ENCODE results near the gene SHC4.

The SHC4 gene

GRCh38 chr15:48890375-48890972, 73.2 kb downstream of the SHC4 start:
- no peak overlapping the region for H3K27ac ChIP-seq
- H3K4me3 ChIP-seq: no peak overlapping the region

DNA sequence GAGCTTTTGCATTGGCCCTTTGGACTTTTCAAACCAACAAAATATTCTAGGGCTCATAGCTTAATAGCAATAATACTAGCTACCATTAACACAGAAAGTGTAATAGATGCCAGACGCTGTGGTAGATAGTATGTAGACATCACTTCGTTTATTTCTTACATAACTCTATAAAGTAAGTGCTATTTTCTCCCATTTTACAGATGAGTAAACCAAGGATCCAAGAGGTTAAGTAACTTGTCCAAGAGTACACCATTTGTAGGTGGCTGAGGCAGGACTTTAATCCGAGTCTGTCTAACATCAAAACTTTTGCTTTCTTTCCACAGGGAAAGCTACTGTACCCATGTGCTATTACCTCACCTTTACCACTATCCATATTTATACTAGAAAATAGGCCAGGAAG, 73.8 kb downstream of the SHC4 start:
- peak overlapping the region in 3 of 21 experiments; percentile 54 to 72 (median 59) for H3K27ac ChIP-seq
- no peak overlapping the region for H3K4me3 ChIP-seq

DNA sequence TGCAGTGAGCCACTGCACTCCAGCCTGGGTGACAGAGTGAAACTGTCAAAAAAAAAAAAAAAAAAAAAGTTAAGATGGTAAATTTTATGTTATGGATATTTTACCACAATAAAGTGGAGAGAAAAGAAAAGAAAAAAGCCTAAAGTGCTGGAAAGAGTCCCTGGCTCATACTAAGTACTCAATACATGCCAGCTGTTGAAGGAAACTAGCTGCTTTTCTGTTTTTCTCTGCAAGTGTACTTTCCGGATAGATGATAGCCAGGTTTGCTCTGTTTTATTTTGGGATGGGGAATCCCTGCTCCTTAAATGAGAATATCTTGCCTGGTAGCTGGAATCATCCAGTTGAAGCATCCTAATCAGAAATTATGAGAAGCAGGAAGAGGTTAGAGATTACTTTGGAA, 74.9 kb downstream of the SHC4 start:
- Histone ChIP-seq H3K27ac (peak overlapping the region in 4 of 21 experiments; percentile 21 to 72 (median 50)), H3K4me3 (no peak overlapping the region)

GRCh38 chr15:48888191-48888590, 75.5 kb downstream of the SHC4 start:
- Histone ChIP-seq H3K4me3 (no peak overlapping the region), H3K27ac (no peak overlapping the region)

DNA sequence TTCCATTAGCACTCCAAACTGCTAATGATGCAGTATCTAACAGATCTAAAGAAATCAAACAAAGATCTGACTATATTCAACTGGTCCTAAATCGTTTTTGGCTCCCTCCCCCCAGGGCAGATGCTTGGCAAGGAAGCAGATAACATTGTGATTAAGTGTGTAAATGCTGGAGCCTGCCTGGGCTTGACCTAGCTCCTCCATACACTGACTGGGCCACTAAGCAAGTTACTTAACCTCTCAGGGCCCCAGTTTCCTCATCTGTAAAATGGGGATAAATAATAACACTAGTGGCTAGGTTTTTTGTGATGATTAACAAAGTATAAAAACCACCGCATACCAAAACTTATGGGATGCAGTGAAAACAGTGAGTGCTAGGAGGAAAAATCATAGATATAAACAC, 76.6 kb downstream of the SHC4 start:
- no peak overlapping the region for H3K4me3 ChIP-seq

DNA sequence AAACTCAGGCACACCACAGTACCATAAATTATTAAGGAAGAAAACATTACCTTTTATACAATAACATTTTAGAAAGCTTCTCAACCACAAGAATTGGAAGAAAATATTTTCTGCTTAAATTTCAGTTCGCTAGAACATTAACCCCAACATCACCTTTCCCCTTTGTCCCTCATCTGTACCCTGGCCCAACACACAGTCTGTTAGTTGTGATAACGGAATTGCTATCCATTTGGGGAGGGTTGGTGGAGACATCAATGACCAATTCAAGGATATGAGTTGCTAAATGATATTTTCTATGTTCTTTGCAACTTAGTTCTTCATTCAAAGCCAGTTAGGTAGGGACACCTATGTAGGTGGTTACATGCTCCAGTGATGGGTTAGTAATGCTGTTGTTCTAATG, 80.0 kb downstream of the SHC4 start:
- H3K27ac ChIP-seq: no peak overlapping the region
- no peak overlapping the region for H3K4me3 ChIP-seq

More for the DNA sequence above, 76.6 kb downstream of the SHC4 start:
- no peak overlapping the region for H3K27ac ChIP-seq

DNA sequence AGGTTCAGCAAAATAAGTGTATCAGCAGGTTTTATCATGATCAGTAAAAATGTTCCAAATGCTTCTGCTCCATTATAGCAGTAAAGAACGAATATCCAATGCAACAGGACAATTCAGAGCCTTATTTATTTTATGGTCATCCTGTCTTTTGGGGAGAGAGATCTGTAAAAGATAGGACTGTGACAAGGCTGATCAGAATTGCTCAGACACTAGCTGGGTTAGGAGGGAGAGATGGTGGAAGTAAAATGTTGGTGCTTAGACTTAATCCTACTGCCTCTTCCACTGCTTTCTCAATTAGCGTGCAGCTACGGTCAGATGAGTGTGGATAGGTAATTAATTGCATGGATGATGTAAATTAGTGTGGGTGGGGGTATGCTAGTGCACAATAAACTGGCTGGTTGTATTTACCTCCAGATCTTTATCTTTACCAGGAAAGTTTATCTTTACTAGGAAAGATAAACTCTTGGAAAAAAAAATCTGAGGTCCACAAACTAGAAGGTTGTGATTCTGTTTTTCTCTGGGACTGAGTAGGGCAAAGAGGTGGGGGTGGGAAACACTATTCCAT, 83.6 kb downstream of the SHC4 start:
- H3K27ac ChIP-seq: no peak overlapping the region
- H3K4me3 ChIP-seq: no peak overlapping the region

- H3K4me3 ChIP-seq: peak within 1 kb of the TSS; percentile 49 to 92 (median 77)
- H3K27ac ChIP-seq: peak within 1 kb of the TSS; percentile 48 to 91 (median 87)
Observed at GRCh38 chr15:48877630-48878595, 85.8 kb downstream of the SHC4 start, which contains the start of gene EID1. Gene EID1 (plus strand): TSS chr15:48878134. CDS start chr15:48878177, 43 bp downstream.

- Histone ChIP-seq H3K4me3 (no peak overlapping the region), H3K27ac (no peak overlapping the region)
Observed at GRCh38 chr15:48876057-48876456, 87.7 kb downstream of the SHC4 start.

DNA sequence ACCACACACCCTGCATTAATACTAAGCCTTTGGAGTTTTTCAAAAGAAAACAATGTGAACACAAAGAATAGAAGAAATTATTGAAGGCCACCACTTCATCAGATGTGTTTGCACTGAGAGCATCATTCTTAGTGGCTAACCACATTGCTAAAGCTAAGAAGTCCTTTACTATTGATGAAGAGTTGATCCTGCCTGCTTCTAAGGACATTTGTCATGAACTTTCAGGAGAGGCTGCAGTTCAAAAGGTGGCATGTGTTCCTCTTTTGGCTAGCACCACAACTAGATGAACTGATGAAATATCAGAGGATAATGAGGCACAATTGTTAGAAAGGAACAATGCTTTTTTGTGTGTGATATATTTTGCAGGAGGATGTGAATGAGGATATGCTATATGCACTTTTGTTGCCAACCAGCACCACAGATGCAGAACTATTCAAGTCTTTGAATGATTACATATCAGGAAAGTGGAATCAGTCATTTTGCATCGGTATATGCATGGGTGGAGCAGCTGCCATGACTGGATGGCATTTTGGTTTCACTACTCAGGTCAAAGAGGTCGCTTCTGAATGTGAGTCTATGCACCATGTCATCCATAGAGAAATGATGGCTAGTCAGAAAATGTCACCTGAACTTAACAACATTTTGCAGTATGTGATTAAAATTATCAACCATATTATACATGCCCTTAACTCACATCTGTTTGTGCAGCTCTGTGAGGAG, 88.3 kb downstream of the SHC4 start:
- no peak overlapping the region for H3K27ac ChIP-seq

GRCh38 chr15:48872632-48873031, 91.1 kb downstream of the SHC4 start:
- Histone ChIP-seq H3K4me3 (no peak overlapping the region), H3K27ac (no peak overlapping the region)

More for the DNA sequence above, 88.3 kb downstream of the SHC4 start:
- no peak overlapping the region for H3K4me3 ChIP-seq

DNA sequence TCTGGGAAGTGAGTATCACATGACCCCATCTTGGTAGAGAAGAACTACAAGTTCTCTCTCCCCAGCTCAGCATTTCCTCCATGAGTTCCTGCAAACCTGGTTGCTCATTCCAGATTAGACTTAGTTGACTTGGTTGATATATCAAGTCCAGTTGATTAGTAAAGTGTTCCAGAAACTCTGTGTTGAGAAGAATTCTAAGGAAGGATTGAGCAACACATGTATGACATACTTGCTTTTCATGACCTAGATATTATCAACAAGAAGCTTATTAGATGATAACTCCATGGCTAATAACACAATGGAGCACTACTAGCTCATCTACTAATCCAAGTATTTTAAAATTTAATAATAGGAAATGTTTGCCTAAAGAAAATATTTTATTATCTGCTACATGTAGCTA, 92.2 kb downstream of the SHC4 start:
- Histone ChIP-seq H3K27ac (no peak overlapping the region), H3K4me3 (no peak overlapping the region)

GRCh38 chr15:48869966-48870365, 93.8 kb downstream of the SHC4 start:
- Histone ChIP-seq H3K4me3 (no peak overlapping the region), H3K27ac (no peak overlapping the region)

DNA sequence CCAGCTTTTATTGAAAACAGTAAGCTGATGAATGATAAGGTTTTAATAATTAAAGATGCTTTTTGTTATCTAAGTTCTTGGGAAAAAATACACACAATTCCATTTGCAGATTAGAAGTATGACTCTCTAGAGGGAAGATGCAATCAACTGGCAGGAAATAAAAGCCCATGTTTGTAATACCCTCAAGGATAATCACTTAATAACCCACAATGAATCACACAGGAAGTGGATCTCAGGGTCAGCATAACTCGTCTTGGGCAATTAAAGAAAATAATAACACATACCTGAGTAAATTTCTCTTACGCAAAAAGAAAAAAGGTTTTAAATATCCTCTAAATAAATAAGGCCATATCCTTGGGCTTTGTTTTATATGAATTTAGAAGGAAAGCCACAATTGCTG, 95.2 kb downstream of the SHC4 start:
- no peak overlapping the region for H3K27ac ChIP-seq

DNA sequence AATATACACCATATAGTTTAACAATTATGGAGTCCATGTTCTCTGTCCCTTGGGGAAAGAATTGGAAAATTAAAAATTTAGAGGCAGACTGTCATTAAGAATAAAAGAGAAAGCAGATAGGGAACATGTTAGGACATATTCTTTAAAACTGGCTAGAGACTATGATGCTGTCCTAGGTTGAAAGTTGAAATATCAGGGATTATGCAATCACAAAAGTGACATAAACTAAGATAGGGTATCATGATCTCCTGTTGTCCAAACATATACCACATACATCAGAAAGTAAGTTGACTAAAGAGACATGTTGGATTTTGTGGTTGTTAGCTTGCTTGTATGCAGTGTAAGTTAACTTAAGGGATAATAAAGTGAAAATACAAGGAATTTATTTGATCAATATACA, 95.7 kb downstream of the SHC4 start:
- no peak overlapping the region for H3K27ac ChIP-seq

More for the DNA sequence above, 95.2 kb downstream of the SHC4 start:
- H3K4me3 ChIP-seq: no peak overlapping the region

DNA sequence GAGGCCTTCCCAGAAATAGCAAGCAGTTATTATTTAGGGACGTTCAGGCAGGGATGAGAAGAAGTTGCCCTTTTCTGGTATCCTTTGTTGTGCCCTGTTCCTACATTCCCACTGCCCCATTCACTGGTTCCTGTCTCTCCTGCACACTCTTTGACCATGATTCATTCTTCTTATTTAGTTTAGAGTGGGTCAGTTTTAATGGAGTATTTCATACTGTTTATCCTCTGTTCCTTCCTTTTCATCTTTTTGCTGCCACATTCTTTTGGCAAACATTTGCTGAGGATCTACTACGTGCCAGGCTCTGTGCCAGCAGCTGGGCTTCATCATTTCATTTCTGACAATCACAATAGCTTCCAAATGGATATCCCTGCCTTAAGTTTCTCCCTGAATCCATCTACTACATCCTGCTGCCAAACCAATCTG, 97.6 kb downstream of the SHC4 start:
- no peak overlapping the region for H3K4me3 ChIP-seq

More for the DNA sequence above, 95.7 kb downstream of the SHC4 start:
- H3K4me3 ChIP-seq: no peak overlapping the region

GRCh38 chr15:48865370-48866079, 98.2 kb downstream of the SHC4 start:
- Histone ChIP-seq H3K27ac (no peak overlapping the region), H3K4me3 (no peak overlapping the region)

More for the DNA sequence above, 97.6 kb downstream of the SHC4 start:
- no peak overlapping the region for H3K27ac ChIP-seq

- H3K27ac ChIP-seq: no peak overlapping the region
- no peak overlapping the region for H3K4me3 ChIP-seq
Observed at GRCh38 chr15:48862705-48863104, 101.0 kb downstream of the SHC4 start.

- Histone ChIP-seq H3K4me3 (no peak overlapping the region), H3K27ac (no peak overlapping the region)
Observed at GRCh38 chr15:48861813-48862431, 101.8 kb downstream of the SHC4 start.

Measured in skin epidermis (tissue), 12 donors.